Prostate gland (tissue), 2 donors: ENCODE data around the gene OR52A1.

Experiments
- CTCF ChIP-seq, 4 experiments: fragments of 200-600 bp in 2 of 4; fragments of 450-650 bp in 2 of 4; sonication (generic) in 2 of 4; IDR thresholded peaks; 1 replicate in 3 of 4; 2 replicates in 1 of 4; pipeline ENCODE4 v1.5.1; 2016 to 2019; ENCODE audit warnings: antibody characterized with exemption in 4 of 4, mild to moderate bottlenecking in 2 of 4, moderate library complexity in 2 of 4
- POLR2AphosphoS5 ChIP-seq: sonication (generic); formaldehyde crosslinking; IDR thresholded peaks from one replicate; pipeline ENCODE4 v1.6.1; 2017; ENCODE audit warnings: antibody characterized with exemption

DNA sequence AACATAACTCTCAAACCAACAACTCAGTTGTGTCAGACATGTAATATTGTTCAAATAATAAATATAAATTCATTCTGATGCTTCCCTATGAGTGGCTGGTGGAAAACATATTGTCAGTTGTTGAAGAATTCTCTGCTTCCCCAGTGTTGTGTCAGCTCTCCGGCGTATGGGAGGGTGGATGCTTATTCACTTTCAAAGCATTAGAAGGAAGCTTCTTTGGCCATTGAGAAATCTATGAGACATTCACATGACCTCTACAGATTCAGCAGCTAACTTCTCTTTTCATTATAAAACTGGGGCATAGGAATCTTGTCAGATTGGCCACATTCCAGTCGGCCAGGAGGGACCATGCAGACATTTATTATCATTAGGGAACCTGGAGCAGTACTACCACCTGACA is 43.0 kb upstream of the OR52A1 start:
- TF ChIP-seq CTCF (IDR thresholded peaks at IDR 0.05): no peak
- no peak for TF ChIP-seq POLR2AphosphoS5
